Measurements from ENCODE around the gene CXorf38. TPM values are rescaled to one million over a fixed set of nuclear protein-coding genes. Genes with fewer than 3 reads are reported as not detected.

CXorf38 gene
- total RNA-seq, 4 donors from 2014 or later: 11.4 to 41.3 (median 22.5) TPM

GRCh38 chrX:40684092-40684491 lies 36.7 kb upstream of the CXorf38 start:
- H3K36me3 ChIP-seq: peaks cover 0 to 45% (median 0%) of the 10 kb centered on the region in 3 donors
- no peaks in the 10 kb centered on the region for H3K4me1 ChIP-seq
- H3K4me3 ChIP-seq: no peak overlapping the region
- H3K27me3 ChIP-seq: no peaks in the 10 kb centered on the region
- TF ChIP-seq POLR2A (IDR thresholded peaks at IDR 0.05) (no peak), CTCF (IDR thresholded peaks at IDR 0.05) (no peak)
- H3K9me3 ChIP-seq: no peaks in the 10 kb centered on the region
- H3K27ac ChIP-seq: no peak overlapping the region
- DNase-seq: no peak

- H3K36me3 ChIP-seq: peaks cover 0 to 45% (median 0%) of the 10 kb centered on the region in 3 donors
- H3K9me3 ChIP-seq: no peaks in the 10 kb centered on the region
- no peaks in the 10 kb centered on the region for H3K27me3 ChIP-seq
- no peak for DNase-seq
- H3K27ac ChIP-seq: no peak overlapping the region
- no peak for TF ChIP-seq CTCF (IDR thresholded peaks at IDR 0.05)
- no peak for TF ChIP-seq POLR2A (IDR thresholded peaks at IDR 0.05)
- H3K4me1 ChIP-seq: no peaks in the 10 kb centered on the region
- H3K4me3 ChIP-seq: no peak overlapping the region
These were observed 35.9 kb upstream of the CXorf38 start for GRCh38 chrX:40683245-40683644.

GRCh38 chrX:40671126-40671525 lies 23.8 kb upstream of the CXorf38 start:
- no peaks in the 10 kb centered on the region for H3K27me3 ChIP-seq
- TF ChIP-seq POLR2A (IDR thresholded peaks at IDR 0.05) (no peak), CTCF (IDR thresholded peaks at IDR 0.05) (no peak)
- no peaks in the 10 kb centered on the region for H3K9me3 ChIP-seq
- no peaks in the 10 kb centered on the region for H3K4me1 ChIP-seq
- H3K27ac ChIP-seq: no peak overlapping the region
- peaks cover 0 to 52% (median 0%) of the 10 kb centered on the region in 3 donors for H3K36me3 ChIP-seq
- no peak overlapping the region for H3K4me3 ChIP-seq
- no peak for DNase-seq

GRCh38 chrX:40663880-40664630 lies 16.7 kb upstream of the CXorf38 start:
- H3K9me3 ChIP-seq: no peaks in the 10 kb centered on the region
- H3K4me1 ChIP-seq: no peaks in the 10 kb centered on the region
- peaks cover 0 to 56% (median 0%) of the 10 kb centered on the region in 3 donors for H3K36me3 ChIP-seq
- H3K4me3 ChIP-seq: no peak overlapping the region
- TF ChIP-seq CTCF (IDR thresholded peaks at IDR 0.05) (peak in 1 of 6 experiments; percentile 10), POLR2A (IDR thresholded peaks at IDR 0.05) (no peak)
- H3K27ac ChIP-seq: no peak overlapping the region
- DNase-seq: no peak
- H3K27me3 ChIP-seq: no peaks in the 10 kb centered on the region

GRCh38 chrX:40663078-40663740 lies 15.8 kb upstream of the CXorf38 start:
- Histone ChIP-seq H3K4me3 (no peak overlapping the region), H3K36me3 (peaks cover 0 to 60% (median 0%) of the 10 kb centered on the region in 3 donors), H3K27ac (peak overlapping the region in 1 of 4 donors; percentile 12), H3K4me1 (no peaks in the 10 kb centered on the region), H3K9me3 (no peaks in the 10 kb centered on the region), H3K27me3 (no peaks in the 10 kb centered on the region)
- no peak for DNase-seq
- no peak for TF ChIP-seq CTCF (IDR thresholded peaks at IDR 0.05)
- no peak for TF ChIP-seq POLR2A (IDR thresholded peaks at IDR 0.05)
